Islet precursor cell (in vitro differentiated cells): ENCODE measurements around the gene DUS1L.
A peak's percentile ranks its signal among the peaks of the same experiment; 100 is the strongest.

Source experiments
- DNase-seq: peaks from one replicate; pipeline ENCODE4 v3.0.0-alpha.2; 2018

The DUS1L gene

DNA sequence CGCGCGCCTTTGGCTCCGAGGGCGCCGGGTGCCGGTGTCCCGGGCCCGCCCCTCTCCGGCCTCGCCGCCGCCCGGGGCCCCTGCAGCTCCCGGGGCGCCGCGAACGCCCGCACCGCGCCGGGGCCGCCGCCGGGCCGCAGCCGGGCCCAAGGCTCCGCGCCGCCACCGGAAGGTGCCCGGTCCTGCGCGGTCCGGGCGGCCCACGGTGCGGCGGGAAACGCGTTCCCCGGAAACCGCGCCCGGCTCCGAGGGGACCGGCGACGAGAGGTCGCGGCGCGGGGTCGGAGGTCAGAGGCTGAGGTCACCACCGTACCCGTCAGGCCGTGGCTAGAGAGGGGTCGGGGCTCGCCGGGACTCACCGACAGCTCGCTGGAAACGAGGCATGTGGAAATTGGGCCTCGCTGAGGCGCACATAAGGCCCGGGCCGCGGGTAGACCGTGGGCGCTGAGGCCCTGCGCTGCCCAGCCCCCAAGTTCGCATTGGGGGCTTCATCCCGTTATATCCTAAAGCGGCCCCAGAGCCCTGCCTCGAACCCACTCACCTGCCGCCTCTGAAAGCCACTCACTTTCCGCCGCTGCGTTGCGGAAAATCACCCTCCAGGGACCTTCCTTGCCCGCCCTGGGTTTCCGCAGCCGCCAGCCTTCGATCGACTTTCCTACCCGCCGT, at the start of gene DUS1L:
DUS1L (minus strand) TSS at position 167 of the 666 bp plus-strand sequence. CDS start 745 bp downstream, outside the sequence.
- no peak for DNase-seq

DNA sequence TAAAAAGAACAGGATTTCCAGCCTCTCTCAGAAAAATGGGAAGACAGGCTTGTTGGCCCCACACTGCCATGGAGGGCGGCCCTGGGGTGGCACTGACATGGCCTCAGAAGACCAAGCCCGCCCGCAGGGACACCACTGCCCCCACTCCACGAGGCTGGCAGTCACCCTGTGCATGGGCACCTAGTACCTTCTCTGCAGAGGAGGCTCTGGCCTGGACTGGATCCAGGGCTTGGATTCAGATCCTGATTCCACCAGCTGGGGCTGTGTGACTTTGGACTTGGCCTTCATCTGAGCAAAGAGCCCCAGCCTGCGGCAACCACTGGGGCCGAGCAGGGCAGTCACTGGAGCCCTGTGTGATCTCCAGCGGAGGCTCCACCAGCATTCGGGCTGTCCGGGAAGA, 49.3 kb upstream of the DUS1L start:
- DNase-seq, result no peak

DNA sequence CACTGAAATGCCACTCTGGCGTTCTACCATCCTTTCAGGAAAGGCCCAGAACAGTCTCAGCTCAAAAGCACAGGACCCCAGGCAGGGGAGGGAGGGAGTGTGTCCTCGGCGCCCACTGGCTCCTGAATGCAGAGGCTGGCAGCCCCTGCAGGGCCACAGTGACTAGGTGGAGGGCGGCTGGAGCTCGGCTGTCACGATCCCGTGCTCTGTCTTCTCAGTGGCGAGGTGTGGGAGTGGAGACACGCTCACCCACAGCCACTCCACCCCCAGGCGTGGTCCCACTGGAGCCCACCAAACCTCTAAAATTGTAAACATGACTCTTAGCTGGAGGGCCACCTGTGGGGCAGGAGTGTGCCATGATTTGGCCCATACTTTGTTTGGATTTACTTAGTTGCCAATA, 48.8 kb upstream of the DUS1L start:
- DNase-seq, result no peak

DNA sequence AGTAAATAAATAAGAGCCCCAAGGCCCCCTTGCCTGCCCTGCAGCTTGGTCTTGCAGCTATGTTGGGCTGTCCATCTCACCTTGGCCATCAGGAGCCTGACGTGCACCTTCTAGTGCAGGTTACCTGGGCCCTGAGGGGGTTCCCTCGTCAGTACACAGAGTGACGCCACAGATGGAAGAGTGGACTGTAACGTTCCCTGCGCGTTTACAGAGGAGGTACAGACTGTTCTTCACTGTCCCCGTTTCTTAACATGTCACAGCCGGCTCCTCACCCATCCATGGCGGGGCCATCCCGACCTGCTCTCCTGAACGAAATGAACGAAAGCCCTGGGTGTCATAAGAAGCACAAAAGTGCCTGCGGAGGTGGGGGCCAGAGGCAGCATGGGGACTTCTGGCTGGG, 48.3 kb upstream of the DUS1L start:
- no peak for DNase-seq

DNA sequence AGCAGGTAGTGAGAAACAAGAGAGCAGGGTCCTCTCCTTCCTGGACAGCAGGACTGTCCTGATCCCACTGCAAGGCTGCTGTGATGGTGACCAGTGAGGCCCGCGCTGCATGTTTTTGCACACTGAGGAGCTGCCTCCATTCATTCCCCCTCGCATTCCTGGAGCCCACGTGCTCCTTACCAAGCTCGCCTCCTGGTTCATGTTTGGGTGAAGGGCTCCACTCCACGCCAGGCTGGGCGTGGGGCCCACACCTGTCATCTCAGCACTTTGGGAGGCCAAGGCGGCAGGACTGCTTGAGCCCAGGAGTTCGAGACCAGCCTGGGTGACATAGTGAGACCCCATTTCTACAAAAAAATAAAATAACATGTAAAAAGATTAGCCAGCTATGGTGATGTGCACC, 47.8 kb upstream of the DUS1L start:
- DNase-seq, result no peak

DNA sequence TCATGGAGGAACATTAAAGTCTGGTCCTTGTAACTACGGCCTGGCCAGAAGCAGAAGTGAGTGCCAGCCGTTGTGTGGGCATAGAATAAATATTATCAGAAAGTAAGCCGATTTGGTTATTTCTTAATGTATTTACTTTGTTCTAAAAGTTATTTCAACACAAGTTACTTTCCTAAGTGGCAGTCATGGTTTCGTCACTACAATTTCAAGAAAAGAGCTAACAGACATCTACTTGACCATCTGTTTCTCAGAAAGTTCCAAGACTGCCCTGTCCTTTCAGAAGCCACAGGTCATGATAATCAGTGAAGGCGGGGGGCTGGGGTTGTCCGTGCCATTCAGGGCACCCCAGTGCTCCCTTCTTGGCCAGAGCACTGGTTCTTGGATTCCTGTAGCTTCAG, 47.3 kb upstream of the DUS1L start:
- no peak for DNase-seq

DNA sequence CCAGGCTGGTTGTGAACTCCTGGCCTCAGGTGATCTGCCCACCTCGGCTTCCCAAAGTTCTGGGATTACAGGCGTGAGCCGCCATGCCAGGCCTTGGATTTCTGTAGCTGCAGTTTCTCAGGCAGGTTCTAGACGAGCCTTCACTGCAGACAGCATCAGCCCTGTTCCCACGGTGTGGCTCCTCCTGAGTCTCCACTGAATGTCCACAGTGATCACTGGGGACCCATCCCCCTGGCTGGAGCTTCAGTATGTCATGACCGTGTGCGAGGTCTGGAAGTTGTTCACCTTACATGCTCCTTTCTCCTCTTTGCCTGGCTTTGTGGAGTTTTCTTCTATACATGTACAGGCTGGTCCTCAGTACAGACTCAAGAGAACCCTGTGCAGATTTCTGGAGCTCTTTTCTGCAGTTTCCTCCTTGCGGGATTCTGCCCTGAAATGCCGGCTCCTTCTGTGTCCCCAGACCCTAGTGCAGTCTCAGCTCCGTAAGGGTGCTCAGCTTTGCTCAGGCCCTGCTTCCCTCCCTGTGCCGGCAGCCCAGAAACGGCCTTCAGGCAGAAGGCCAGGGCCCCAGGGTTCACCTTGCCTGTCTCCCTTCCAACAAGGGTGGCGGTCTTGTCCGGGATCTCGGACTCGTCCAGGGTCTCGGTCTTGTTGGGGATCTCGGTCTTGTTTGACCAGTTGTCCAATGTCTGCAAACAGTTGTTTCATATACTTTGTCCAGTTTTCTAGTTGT, 46.7 kb upstream of the DUS1L start:
- no peak for DNase-seq

DNA sequence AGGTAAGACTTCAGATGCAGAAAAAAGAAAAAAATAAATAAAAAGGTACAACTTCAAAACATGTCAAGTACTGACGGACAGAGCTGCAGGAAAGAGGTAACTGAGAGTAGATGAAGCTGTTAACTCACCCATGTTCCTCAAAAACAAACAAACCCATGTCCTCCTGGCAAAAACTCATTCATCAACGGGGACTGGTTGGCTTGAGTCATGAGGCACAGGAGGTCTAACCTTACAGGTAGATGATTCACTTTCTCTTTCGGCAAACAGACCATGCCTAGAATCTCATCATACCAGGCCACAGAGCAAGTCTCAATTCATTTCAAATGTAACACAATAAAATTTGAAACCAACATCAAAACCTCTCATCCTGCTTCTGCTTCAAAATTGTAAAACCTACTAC, 44.7 kb upstream of the DUS1L start:
- DNase-seq, result no peak

DNA sequence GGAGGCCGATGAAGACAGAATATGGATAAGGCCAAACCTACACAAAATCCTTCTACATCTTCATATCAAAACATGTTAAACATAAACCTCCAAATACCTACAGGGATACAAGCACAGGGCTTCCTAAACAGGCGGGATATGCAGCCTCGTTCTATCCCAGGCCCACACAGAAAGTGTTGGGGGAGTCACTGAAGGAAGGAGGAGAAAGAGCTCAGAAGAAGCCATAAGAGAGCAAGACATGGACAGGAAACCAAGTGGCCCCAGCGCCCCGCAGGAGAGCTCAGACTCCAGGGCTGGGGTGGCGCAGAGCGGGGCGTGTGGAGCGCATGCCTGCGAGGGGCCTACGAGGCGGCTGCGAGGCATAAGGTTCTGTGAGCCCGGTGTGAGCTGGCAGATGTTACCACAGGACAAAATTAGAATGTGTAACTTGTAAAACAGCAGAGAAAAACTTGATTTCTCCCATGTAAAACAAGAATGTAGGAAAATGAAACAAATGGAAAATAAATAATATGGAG, 43.4 kb upstream of the DUS1L start:
- no peak for DNase-seq

DNA sequence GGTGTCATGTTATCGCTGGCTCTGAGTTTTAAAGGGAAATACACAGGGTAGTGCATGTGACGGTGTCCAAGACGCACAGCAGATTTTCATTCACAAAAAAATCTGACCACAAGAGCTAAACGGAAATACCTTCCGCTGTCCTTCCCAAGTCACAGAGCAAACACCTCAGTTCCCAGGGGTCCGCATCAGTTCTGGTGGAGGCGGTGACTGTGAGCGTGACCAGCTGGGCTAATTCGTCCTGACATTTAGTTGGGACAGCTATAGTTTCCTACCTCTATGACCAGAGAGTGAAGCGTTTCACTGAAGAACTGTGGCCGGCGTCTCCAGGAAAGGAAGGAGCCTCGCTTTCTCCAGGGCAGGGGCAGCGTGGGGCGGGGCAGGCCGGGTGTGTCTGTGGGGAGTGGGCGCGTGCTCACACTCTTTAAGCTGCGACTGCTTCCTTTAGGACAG, 42.9 kb upstream of the DUS1L start:
- DNase-seq, result no peak

DNA sequence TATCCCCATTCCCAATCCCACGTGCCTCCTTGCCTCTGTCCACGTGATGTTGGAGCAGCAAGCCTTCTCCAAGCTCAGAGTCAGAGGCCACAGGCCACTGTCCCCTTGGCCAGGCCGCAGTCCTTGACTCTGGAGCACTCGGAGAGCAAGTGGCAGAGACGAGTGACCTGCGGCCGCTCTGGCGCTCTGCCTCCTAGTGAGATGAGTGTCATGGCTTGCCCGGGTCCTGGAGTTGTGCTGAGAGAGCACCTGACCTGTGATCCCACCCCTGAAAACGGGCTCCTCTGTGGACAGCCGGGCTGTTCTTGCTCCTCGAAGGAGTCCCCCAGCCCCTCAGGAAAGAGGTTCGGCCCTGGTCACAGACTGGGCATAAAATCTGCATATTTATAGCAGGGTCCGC, 42.4 kb upstream of the DUS1L start:
- no peak for DNase-seq

DNA sequence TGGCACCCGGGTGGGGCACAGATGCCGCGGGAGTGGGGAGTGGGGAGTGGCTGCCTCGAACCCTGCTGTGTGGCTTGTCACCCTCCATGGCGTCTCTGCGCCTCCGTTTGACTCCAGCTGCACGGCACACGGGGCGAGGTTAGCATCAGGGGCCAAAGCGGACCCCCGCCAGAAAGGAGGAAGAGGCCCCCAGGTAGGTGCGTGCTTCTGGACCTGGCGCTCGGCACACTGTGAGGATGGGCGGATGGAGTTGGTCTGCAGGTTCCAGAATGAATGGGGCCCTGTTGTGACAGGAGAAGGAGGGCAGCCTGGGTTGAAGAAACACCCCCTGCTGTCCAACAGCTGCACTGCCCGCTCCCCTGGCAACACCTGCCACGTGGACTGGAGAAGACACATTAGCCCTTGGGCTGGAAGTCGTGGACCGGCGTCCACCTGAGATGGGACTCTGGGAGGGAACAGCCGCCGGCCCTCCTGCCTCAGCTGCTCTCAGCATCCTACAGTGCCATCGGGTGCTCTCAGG, 41.8 kb upstream of the DUS1L start:
- DNase-seq, result no peak

DNA sequence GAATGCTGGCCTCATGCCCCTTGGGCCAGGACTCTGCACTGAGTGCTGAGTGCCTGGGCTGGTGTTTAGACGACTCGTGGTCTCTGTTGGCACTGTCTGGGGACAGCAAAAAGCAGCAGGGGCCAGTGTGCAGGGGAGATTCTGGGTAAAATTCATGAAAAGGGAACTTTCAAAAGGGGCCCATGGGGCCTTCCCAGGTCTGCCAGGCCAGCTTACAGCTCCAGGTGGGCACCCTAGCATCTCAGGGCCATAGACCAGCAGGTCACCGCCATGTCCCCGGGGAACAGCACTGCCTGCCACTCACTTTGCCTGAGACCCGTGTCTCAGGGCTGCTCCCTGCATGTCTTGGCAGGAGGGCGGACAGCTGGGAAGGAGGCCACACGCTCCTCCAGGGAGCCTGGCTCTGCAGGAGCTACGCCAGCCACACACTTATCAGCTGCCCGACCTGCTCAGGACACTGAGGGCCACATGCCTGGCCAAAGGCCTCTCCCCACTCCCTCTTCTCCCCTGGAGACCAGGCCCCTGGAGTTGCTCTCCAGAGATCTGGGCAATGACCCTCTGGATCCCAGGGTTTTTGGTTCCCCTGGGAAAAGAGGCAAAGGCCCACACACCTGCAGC, 41.2 kb upstream of the DUS1L start:
- DNase-seq, result no peak

DNA sequence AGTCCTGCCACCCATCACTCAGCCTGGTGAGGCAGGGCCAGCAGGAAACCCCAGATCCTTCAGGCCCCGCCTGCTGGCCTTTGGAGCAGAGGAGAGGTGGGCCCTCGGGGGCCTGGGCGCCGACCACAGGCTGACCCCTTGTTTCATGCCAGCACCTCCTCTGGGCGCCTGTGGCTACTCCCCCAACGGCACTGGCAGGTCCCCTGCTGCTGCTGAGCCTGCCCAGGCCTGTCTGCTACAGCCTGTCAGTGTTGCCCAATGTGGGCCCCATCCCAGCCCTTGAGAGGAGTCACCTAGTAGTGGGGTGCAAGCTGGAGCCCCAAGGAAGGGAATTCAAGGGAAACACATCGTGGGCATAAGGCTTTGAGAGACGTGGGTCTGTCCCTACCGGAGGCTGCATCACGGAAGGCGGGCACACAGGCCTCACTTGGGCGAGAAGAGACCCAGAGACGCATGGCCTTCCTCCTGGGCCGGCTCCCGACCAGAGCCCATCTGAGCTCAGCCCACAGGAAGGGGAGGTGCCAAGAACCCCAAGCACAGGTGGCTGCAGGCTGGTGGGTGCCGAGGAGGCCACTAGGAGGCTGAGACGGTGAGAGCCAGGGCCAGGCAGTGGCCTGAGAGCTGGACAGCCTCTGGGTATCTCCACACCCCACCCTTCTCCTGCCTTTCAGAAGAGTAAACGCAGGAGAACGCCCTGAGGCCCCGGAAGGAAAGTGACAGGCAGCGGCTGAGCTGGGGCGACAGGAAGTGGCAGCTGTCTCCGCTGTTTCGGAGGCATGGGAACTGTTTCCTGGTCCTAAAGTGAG, 40.5 kb upstream of the DUS1L start:
- DNase-seq, result peak; percentile 99

DNA sequence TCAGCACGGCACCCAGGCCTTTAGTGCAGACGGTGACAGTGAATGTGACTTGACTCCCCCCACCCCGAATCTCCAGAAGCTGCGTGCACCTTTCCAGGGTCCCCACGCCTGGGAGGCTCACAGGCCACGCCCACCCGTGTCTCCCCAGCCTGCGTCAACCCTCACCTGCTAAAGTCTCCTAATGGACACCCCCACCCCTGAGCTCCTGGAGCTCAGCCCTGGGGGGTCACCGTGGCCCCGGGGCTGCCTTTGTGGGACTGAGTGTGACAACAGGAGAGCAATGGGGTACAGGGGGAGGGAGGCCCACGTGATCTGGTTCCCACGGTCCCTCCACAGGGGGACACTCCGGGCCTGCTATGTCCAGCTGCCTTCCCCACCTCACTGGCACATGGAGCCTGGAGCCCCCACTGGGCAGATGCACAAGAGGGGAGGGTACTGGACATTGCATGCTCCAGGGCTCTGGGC, 39.8 kb upstream of the DUS1L start:
- no peak for DNase-seq

DNA sequence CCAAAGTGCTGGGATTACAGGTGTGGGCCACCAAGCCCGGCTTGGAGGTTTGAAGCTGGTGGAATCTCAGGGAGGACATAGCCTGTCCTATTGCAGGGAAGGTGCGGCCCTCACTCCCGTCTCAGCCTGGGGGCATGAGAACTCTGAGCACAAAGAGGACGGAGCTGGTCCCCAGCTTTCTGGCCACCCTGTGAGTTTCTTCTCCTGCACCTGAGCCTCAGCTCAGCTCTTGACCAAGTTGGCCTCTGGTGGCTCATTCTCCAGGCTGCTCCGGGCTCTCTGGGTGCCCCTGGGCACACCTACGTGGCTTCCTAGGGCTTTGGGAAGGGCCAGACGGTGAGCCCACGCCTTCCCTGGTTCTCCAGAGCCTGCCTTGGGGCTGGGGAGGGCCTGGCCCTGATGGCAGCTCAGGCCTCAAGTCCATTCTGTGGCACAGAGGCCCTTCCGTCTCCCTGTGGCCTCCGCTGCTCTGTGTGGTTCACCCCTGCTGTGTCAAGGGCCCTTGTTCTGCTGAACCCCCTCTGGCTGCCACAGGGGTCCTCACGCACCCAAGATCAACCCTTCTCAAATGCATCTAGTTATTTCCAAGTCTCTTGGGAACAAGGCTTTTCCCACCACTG, 39.3 kb upstream of the DUS1L start:
- DNase-seq, result no peak

DNA sequence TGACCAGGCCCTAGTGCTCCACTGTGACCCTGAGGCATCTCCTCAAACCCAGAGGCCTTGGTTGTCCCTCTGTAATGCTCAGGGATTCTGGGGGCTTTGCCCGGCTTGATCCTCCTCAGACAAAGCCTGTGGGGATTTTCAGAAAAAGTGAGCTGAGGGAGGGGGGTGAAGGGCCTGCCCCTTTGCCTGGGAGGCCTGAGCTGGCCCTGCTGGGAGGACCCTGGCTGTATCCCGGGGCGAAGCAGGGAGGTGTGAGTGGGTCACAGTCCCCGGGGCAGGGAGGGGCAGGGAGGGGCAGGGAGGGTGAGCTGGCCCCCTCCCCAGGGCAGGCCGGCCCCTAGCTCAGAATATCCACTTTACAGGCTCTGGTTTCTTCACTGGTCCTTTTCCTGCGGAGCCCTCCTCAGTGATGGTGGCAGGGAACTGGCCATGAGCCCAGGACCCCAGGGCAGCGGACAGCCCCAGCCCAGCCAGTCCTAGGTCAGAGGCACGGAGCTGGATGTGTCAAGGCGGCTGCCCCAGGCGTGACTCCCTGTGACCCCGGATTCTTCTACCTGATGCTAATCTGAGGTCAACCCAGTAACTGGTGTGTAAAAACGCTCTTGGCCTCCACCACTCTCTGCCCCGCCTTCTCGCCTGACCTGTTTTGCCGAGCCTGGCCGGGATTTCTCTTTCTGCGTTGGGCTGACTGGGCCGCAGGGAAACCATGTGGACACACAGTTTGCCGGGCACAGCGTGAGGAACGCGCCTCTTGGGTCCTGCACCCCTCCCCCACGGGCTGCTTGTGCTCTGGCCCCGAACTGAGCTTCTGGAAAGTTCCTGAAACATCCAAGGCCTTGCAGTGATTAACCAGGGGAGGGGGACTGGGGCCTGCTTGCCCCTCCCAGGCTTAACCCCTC, 38.2 kb upstream of the DUS1L start:
- peak; percentile 98 for DNase-seq

DNA sequence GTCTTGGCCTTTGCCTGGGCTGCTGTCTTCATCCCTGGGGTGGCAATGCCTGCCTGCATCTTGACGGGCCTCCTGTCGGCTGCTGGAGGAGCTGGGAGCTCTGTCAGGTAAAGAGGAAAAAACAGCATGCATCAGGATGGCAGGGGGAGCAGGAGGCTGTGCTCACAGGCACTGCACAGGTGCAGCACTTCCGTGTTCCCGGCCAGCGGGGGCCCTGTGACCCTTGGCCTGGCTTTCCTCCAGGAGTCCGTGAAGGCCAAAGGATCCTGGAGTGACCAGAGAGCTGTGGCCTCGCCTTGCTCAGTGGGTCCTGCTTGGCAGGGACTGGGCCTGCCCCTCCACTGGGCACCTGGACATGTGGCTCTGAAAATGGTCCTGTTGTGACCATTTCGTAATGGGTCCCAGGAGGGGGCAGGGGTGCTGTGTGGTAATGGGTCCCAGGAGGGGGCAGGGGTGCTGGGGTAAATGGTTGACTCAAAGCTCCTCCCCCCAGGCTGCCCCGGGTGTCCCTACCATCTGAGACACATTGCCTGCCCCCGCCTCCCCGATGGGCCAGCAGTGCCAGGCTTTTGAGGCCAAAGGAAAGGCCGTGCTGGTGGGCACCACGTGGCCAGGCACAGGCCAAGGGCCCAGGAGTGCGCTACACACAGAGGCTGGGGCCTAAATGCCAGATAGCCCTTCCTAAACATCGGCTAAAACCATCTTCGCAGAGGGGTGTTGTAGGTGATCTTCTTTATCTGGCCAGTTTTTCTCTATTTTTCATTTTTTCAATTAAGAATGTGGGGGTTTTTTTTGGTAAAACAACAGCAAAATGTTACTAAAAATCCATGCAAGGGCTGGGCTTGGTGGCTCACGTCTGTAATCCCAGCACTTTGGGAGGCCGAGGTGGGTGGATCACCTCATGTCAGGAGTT, 36.4 kb upstream of the DUS1L start:
- DNase-seq, result no peak

DNA sequence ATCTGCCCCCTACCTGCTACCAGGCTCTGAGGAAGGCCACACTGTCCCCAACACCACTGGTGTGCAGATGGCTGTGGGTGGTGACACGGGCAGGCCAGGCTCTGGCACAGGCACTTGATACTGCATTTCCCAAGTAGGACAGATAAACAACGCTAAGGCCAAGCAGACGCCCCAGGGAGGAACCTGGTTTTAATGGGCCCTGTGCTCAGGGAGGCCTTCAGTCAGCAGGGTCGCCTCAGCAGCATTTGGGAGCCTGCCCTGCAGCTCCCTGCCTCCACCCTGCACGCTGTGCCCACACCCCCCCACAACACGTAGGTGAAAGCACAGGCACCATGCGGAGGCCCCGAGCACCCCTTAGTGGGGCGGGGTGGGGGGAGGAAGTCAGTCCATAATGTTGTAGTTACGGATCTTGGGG, 35.7 kb upstream of the DUS1L start:
- DNase-seq, result no peak
